Activated naive CD4-positive, alpha-beta T cell treated with anti-CD3 and anti-CD28 coated beads, Interleukin-2, amount 50 U/mL, for 24 hours (primary cell): ENCODE measurements around the gene KLKB1.
"Not testable (repeated sequence)": the region's sequence is repeated elsewhere in the genome, so short reads cannot be mapped to it uniquely, and the experiment has no call there.

Experiments
- H3K27ac Mint-ChIP-seq: one replicate; pipeline ENCODE4 v1.8.0; 2021; ENCODE audit warnings: mild to moderate bottlenecking, mixed read lengths
- H3K27me3 Mint-ChIP-seq: one replicate; pipeline ENCODE4 v1.8.0; 2021; ENCODE audit warnings: mixed read lengths
- H3K36me3 Mint-ChIP-seq: one replicate; pipeline ENCODE4 v1.8.0; 2021; ENCODE audit warnings: mixed read lengths
- H3K4me1 Mint-ChIP-seq: one replicate; pipeline ENCODE4 v1.8.0; 2021; ENCODE audit warnings: mixed read lengths
- H3K4me3 Mint-ChIP-seq: one replicate; pipeline ENCODE4 v1.8.0; 2021; ENCODE audit warnings: mild to moderate bottlenecking, mixed read lengths
- H3K9me3 Mint-ChIP-seq: one replicate; pipeline ENCODE4 v1.8.0; 2021; ENCODE audit warnings: mixed read lengths

The KLKB1 gene

DNA sequence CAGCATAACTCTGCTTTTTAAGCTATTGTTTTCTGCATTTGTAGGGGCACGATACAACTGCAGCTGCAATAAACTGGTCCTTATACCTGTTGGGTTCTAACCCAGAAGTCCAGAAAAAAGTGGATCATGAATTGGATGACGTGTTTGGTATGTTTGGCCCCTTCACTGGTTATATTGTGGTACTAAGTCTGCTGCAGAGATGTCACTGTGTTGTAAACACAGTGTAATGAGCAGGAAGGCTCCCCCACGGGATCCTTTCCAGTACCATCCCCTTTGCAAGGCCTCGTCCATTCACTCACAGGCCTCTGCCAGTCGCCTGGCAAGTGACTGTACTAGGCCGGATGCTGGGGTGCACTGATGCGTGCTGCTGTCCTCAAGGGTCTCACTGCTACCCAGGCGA is 22.2 kb upstream of the KLKB1 start:
- Mint-ChIP-seq H3K27me3 (no peaks in the 10 kb centered on the region), H3K4me3 (no peak overlapping the region), H3K4me1 (peaks cover 10% of the 10 kb centered on the region), H3K27ac (no peak overlapping the region), H3K36me3 (peaks cover 13% of the 10 kb centered on the region), H3K9me3 (peaks cover 10% of the 10 kb centered on the region)

DNA sequence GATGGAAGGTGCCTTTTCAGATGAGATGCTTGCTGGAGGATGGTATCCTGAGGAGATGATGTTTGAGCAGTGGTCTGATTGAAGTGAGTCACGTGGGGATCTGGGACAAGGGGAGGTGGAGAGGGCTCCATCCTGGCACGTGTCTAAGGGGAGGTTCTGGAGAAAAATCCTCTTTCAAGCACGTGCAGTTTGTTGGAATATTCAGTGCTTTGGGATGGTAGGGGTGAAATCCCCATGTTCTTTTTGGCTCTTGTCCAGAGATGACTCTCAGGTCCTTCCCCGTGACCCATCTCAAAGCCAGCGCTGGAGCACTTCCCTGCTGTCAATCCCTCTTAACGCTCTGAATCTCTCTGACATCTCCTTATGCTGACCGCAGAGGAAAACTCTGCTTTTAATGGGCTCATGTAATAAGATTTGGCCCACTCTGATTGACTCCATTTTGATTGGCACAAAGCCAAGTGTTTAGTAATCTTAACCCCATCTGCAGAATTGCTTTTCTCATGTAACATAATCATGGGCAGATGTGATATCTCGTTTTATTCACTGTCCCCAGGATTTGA is 10.8 kb upstream of the KLKB1 start:
- no peaks in the 10 kb centered on the region for H3K9me3 Mint-ChIP-seq
- no peak overlapping the region for H3K4me3 Mint-ChIP-seq
- no peaks in the 10 kb centered on the region for H3K4me1 Mint-ChIP-seq
- H3K36me3 Mint-ChIP-seq: peaks cover 10% of the 10 kb centered on the region
- no peak overlapping the region for H3K27ac Mint-ChIP-seq
- H3K27me3 Mint-ChIP-seq: no peaks in the 10 kb centered on the region

DNA sequence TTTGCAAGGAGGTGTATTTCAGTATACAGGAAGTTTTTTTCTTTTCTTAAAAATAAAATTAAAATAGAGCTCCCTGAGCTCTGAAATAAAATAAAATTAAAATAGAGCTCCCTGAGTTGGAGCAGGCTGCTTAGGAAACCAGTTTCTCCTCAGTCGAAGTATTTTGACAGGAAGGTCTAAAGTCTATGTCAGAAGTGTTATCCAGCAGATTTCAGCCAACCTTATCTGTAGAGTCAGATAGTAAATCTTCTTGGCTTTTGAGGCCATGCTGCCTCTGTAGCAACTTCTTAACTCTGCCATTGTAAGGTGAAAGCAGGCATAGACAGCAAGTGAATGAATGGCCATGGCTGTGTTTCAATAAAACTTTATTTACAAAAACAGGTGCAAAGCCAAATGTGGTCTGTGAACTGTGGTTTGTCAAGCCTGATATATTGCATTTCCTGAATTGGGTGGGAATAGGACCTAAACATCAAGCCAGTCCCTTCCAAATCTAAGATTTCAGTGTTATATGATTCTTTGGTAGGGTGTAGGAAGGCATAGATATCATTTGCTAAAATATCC is 9.5 kb upstream of the KLKB1 start:
- Mint-ChIP-seq H3K4me3 (no peak overlapping the region), H3K9me3 (peaks cover under 1% of the 10 kb centered on the region), H3K27me3 (no peaks in the 10 kb centered on the region), H3K36me3 (peaks cover 6% of the 10 kb centered on the region), H3K4me1 (no peaks in the 10 kb centered on the region), H3K27ac (no peak overlapping the region)

DNA sequence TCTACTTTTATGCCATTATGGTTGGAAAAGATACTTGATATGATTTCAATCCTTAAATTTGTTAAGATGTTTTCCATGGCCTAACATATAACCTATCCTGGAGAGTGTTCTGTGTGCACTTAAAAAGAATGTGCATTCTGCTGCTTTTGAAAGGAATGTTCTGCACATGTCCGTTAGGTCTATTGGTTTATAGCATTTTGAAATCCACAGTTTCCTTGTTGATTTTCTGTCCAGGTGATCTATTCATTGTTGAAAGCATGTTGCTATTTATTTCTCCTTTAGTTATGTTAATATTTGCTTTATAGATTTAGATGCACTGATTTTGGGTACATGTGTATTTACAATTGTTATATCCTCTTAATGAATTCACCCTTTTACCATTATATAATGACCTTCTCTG is 5.7 kb upstream of the KLKB1 start:
- no peak overlapping the region for H3K4me3 Mint-ChIP-seq
- no peaks in the 10 kb centered on the region for H3K27me3 Mint-ChIP-seq

DNA sequence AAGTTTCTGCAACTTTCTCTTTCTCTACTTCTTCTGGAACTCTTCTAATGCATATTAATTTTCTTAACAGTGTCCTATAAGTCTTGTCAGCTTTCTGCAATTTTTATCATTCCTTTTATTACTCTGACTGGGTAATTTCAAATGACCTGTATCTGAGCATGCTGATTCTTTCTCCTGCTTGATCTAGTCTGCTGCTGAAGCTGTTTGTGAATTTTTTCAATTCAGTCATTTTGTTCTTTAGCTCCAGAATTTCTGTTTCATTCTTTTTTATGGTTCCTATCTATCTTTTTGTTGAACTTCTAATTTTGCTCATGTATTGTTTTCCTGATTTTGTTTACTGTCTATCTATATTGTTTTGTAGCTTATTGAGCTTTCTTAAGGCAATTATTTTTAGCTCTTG is 1.5 kb upstream of the KLKB1 start:
- H3K9me3 Mint-ChIP-seq: peaks cover 19% of the 10 kb centered on the region
- no peaks in the 10 kb centered on the region for H3K27me3 Mint-ChIP-seq
- H3K4me1 Mint-ChIP-seq: no peaks in the 10 kb centered on the region
- no peak overlapping the region for H3K27ac Mint-ChIP-seq
- peaks cover 29% of the 10 kb centered on the region for H3K36me3 Mint-ChIP-seq
- H3K4me3 Mint-ChIP-seq: no peak overlapping the region

More for the DNA sequence above, 5.7 kb upstream of the KLKB1 start:
- H3K9me3 Mint-ChIP-seq: peaks cover 14% of the 10 kb centered on the region
- H3K36me3 Mint-ChIP-seq: peaks cover 27% of the 10 kb centered on the region
- H3K27ac Mint-ChIP-seq: no peak overlapping the region
- H3K4me1 Mint-ChIP-seq: no peaks in the 10 kb centered on the region

DNA sequence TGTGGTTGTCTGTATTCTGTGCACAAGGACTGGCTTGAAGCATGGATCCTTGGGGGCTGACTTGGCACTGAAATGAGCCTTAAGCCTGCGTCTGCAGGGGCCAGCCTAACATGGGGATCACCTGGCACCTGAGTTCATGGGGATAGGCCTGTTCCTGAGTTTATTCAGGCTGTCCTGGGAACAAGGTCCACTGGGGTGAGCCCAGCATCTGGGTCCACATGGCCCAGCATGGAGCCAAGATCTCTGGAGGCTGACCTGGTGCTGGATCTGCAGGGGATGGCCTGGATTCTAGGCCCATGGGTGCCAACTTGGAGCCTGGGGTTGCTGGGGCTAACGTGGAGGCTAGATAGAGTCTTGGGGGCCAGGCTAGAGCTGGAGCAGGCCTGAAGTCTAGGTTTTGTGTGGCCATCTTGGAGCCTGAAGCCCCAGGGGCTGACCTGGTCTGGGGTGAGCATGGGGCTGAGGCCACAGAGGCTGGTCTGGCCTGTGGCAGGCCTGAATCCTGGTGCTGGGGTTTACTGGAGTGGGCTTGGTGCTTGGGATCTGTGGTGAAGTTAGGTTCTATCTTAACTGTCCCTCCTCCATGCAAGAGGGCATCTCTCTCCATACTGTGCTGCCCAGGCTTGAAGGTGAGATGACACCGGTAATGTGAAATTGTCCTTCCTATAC is 652 bp upstream of the KLKB1 start:
- H3K36me3 Mint-ChIP-seq: peaks cover 28% of the 10 kb centered on the region
- H3K27ac Mint-ChIP-seq: no peak overlapping the region
- H3K27me3 Mint-ChIP-seq: no peaks in the 10 kb centered on the region
- peaks cover 19% of the 10 kb centered on the region for H3K9me3 Mint-ChIP-seq
- no peak overlapping the region for H3K4me3 Mint-ChIP-seq
- H3K4me1 Mint-ChIP-seq: no peaks in the 10 kb centered on the region

DNA sequence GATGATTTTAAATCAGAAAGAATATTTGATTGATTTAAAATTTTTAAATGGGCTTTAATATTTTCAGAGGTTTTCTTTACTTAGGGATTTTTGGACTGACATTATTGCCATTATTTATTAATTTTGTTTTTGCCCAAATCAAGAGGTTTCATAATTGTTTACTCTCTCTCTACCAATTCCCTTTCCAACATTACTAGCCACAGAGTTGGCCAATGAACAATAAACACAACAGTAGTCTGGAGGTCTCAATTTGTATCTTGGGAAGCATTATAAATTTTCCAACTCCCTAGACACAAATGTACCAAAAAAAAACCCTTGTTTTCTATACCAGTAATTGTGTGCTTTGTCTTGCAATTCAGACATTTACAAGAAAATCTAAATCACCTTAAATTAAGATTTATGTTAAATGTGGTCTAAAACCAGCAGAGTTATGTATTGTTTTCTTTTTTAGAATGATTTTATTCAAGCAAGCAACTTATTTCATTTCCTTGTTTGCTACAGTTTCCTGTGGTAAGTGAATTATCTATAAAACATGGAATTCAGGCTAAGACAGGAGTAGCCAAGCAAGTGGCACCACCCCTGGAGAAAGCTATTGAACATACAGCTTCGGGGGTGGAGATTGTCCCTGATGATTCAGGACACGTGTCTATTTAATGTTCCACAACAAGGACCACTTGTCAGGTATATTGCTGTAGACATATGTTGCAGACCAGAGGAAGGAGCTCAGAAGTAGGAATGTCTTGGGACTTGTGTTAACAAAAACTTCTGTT is 622 bp downstream of the KLKB1 start:
- Mint-ChIP-seq H3K4me3 (no peak overlapping the region), H3K9me3 (peaks cover 17% of the 10 kb centered on the region), H3K27me3 (no peaks in the 10 kb centered on the region), H3K27ac (no peak overlapping the region), H3K36me3 (peaks cover 27% of the 10 kb centered on the region), H3K4me1 (no peaks in the 10 kb centered on the region)

DNA sequence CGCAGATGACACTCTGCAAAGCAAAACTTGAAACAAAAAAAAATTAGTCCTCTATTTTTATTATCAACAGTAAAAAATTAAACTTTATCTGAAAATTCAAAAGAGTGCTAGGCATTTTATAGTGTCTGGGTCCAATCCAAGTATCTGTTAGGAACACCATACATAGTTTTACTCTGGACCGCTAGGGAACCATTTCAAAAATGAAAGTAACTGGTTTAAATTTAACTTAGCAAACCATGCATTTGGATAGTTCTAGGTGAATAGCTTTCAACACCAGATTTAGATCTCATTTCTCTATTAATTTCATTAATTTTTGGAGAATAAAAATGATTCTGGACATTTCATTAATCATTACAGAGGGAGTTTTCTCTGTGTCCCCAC is 1.2 kb downstream of the KLKB1 start:
- no peak overlapping the region for H3K4me3 Mint-ChIP-seq
- H3K9me3 Mint-ChIP-seq: peaks cover 12% of the 10 kb centered on the region
- no peaks in the 10 kb centered on the region for H3K27me3 Mint-ChIP-seq
- peaks cover 26% of the 10 kb centered on the region for H3K36me3 Mint-ChIP-seq
- no peak overlapping the region for H3K27ac Mint-ChIP-seq
- no peaks in the 10 kb centered on the region for H3K4me1 Mint-ChIP-seq

DNA sequence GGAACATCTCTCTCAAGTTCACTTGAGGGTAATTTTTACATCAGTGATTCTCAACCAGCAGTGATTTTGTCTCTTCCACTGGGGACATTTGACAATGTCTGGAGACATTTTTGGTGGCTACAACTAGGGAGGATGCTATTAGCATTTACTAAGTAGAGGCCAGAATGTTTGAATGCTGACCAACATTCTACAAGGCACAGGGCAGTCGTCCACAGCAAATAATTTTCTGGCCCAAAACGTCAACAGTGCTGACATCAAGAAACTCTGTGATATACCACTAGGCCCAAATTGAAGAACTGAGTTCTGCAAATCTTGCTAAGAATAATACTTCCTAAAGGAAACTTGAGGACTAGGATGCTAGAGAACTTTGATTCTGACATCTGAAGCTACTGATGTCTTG is 7.1 kb downstream of the KLKB1 start:
- no peaks in the 10 kb centered on the region for H3K9me3 Mint-ChIP-seq
- H3K4me1 Mint-ChIP-seq: no peaks in the 10 kb centered on the region
- no peak overlapping the region for H3K4me3 Mint-ChIP-seq
- H3K27me3 Mint-ChIP-seq: no peaks in the 10 kb centered on the region
- peaks cover 18% of the 10 kb centered on the region for H3K36me3 Mint-ChIP-seq
- H3K27ac Mint-ChIP-seq: no peak overlapping the region

DNA sequence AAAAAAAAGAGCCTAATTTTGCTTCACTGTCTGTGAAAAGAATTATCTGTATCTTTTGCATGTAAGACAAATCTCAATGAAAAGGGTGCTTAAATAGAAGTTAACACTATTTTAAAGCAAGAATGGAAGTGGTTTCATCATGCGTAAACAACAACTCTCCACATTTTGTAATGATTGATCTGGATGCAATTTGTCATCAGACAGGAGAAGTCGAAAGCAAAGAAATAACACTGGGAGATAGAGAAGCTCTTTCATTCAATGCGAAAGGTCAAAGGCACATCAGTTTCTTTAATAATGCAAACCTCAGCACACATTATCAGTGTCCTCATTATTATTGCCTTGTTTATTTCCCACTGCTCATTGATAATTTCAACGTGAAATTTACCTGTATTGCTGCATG is 8.8 kb downstream of the KLKB1 start:
- H3K4me1 Mint-ChIP-seq: no peaks in the 10 kb centered on the region
- H3K36me3 Mint-ChIP-seq: peaks cover 19% of the 10 kb centered on the region
- H3K27me3 Mint-ChIP-seq: no peaks in the 10 kb centered on the region
- H3K4me3 Mint-ChIP-seq: no peak overlapping the region
- H3K27ac Mint-ChIP-seq: no peak overlapping the region
- no peaks in the 10 kb centered on the region for H3K9me3 Mint-ChIP-seq

DNA sequence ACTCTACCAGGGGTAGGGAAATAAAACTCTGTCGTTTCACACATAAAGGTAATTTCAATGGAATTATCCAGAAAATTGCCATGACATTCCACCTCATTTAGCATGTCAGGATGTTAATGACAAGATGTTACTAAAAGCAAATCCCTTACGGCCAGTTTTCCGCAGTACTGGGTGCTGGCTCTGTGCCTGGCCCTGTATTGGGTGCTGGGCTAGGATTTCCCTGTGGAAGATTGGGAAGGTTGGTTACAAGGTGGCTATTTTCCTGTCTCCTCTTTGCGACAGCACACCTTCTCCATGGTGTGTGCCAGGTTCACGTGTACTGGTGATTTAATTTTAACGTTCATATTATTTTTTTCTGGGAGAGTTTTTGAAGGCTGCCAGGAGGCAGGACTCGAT is 13.1 kb downstream of the KLKB1 start:
- Mint-ChIP-seq H3K27me3 (no peaks in the 10 kb centered on the region), H3K4me3 (no peak overlapping the region), H3K9me3 (no peaks in the 10 kb centered on the region), H3K27ac (no peak overlapping the region), H3K4me1 (no peaks in the 10 kb centered on the region), H3K36me3 (peaks cover 12% of the 10 kb centered on the region)

DNA sequence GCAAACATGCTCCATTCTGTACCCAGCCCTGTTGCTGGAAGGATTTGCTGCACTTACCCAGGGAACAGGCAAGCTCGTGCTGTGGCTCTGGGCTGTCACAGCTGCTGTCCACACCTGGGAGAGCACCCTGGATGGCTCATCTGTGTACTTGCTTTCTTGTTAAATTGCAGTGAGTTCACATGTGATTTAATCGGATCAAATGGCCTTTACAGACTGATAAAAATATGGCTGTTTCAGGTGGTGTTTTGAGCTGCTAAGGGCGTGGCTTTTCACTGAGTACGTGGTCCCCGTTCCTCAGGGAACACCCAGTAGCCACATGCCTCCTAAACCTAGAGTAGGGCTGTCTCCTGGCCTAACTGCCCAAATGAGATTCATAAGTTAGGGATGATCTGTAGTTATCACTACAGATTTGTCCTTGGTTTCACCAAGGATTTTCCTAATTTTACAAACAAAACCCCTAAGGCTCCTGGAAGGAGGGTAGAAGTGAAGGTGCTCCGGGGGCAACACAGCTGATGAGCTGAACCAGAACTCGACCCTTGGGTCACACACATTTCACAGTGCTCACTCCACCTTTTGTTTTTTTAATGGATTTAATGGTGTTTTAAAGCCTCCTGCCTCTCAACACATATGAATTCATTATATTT is 13.7 kb downstream of the KLKB1 start:
- no peaks in the 10 kb centered on the region for H3K27me3 Mint-ChIP-seq
- no peak overlapping the region for H3K27ac Mint-ChIP-seq
- H3K9me3 Mint-ChIP-seq: no peaks in the 10 kb centered on the region
- no peaks in the 10 kb centered on the region for H3K4me1 Mint-ChIP-seq
- H3K36me3 Mint-ChIP-seq: peaks cover 15% of the 10 kb centered on the region
- H3K4me3 Mint-ChIP-seq: no peak overlapping the region

DNA sequence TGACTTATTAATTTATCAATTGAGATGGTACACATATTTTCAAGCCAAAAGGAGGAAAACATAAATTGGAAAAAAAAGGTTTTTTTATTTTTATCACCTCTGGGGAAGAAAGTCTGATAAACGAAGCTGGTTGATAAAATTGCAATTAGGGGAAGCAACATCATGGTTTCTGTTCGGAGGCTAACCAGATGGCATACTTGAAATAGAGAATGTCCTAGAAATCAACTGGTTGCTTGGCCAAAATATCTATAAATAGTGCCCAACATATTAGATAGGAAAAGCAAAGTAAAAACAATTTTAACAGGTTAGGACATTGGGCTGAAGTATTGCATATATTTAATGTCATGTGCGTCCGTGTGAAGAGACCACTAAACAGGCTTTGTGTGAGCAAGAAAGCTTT is 14.3 kb downstream of the KLKB1 start:
- Mint-ChIP-seq H3K36me3 (peaks cover 21% of the 10 kb centered on the region), H3K4me3 (no peak overlapping the region), H3K27ac (no peak overlapping the region), H3K4me1 (no peaks in the 10 kb centered on the region), H3K27me3 (no peaks in the 10 kb centered on the region), H3K9me3 (peaks cover 5% of the 10 kb centered on the region)

DNA sequence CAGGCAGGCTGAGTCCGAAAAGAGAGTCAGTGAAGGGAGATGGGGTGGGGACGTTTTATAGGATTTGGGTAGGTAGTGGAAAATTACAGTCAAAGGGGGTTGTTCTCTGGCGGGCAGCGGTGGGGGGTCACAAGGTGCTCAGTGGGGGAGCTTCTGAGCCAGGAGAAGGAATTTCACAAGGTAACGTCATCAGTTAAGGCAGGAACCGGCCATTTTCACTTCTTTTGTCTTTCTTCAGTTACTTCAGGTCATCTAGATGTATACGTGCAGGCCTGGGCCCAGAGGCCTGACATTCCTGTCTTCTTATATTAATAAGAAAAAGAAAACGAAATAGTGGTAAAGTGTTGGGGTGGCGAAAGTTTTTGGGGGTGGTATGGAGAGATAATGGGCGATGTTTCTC is 14.7 kb downstream of the KLKB1 start:
- H3K4me3 Mint-ChIP-seq, H3K27me3 Mint-ChIP-seq, H3K27ac Mint-ChIP-seq, H3K4me1 Mint-ChIP-seq, H3K9me3 Mint-ChIP-seq: not testable (repeated sequence)
- H3K36me3 Mint-ChIP-seq: peaks cover 24% of the 10 kb centered on the region

DNA sequence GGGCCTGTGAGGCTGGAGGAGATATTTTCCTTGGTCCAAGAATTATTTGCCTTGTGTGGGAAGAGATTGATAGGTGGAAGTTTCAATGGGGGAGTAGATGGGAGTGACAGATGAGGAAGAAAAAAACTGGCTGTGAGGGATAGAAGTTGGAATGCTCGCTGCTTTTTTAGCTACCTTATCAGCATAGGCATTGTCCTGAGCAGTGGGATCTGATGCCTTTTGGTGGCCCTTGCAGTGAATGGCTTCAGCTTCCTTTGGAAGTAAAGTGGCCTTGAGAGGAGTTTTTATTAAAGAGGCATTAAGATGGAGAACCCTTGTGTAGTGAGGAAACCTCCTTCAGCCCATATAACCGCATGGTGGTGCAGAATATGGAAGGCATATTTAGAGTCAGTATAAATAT is 16.0 kb downstream of the KLKB1 start:
- no peaks in the 10 kb centered on the region for H3K27me3 Mint-ChIP-seq
- no peak overlapping the region for H3K4me3 Mint-ChIP-seq
- no peaks in the 10 kb centered on the region for H3K4me1 Mint-ChIP-seq
- peaks cover 7% of the 10 kb centered on the region for H3K9me3 Mint-ChIP-seq
- peaks cover 17% of the 10 kb centered on the region for H3K36me3 Mint-ChIP-seq
- H3K27ac Mint-ChIP-seq: no peak overlapping the region

DNA sequence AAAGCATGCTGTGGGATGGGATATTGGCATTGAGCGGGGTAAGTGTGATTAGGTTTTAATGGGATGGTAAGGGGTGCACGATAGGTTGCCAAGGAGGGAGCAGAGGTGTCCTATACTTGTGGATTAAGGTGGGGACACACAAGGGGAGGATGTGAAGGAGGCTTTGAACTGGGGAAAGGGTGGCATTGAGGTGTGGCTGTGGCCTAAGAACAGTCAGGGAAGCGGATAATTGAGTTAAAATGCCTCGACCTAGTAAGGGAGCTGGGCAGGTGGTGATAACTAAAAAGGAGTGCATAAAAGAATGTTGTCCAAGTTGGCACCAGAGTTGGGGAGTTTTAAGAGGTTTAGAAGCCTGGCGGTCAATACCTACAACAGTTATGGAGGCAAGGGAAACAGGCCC is 17.5 kb downstream of the KLKB1 start:
- H3K4me1 Mint-ChIP-seq: no peaks in the 10 kb centered on the region

More for the DNA sequence above, 17.5 kb downstream of the KLKB1 start:
- Mint-ChIP-seq H3K27ac (no peak overlapping the region), H3K9me3 (peaks cover 7% of the 10 kb centered on the region), H3K36me3 (peaks cover 16% of the 10 kb centered on the region), H3K27me3 (no peaks in the 10 kb centered on the region), H3K4me3 (no peak overlapping the region)
